IMR-90 (cell line): ENCODE measurements around the gene CCDC102A. TPM values are rescaled to one million over a fixed set of nuclear protein-coding genes. Genes with fewer than 3 reads are reported as not detected.

Source experiments
- ATAC-seq: fragments of 200-7000 bp; cut with Tn5 transposase; 2 replicates; pipeline ENCODE4 v1.9.1; 2020; ENCODE audit warnings: low read depth, mild to moderate bottlenecking, moderate library complexity
- BruUV-seq: library from RNA; stranded (reverse); fragments of 400-500 nt; replicated peaks from 2 replicates; lab custom pipeline; 2021; lab: Mats Ljungman, UMichigan
- CTCF ChIA-PET: fragments of 300-600 bp; formaldehyde crosslinking; extraction: SDS; loops from one replicate; lab custom pipeline; 2021; ENCODE audit warnings: antibody characterized with exemption; lab: Yijun Ruan, JAX
- POLR2A ChIA-PET: fragments of 300-600 bp; sonication (Branson Sonifier 250); formaldehyde crosslinking; loops from one replicate; lab custom pipeline; 2022; ENCODE audit warnings: antibody characterized with exemption; ENCODE audit not compliant: unreplicated experiment; lab: Charles Lee
- DNase-seq: peaks from one replicate; pipeline ENCODE4 v3.0.0; 2013
- H2AFZ ChIP-seq: replicated peaks from 2 replicates; pipeline ENCODE3; 2013; ENCODE audit warnings: low read length, mild to moderate bottlenecking; ENCODE audit not compliant: poor library complexity
- H2AK5ac ChIP-seq: 2 replicates; pipeline ENCODE4 v1.6.1; 2013; ENCODE audit warnings: low read depth, low read length, inconsistent platforms
- H2AK9ac ChIP-seq: replicated peaks from 2 replicates; pipeline ENCODE3; 2013; ENCODE audit warnings: mild to moderate bottlenecking, low read depth, low read length, moderate library complexity; ENCODE audit not compliant: poor library complexity
- H2BK120ac ChIP-seq: 2 replicates; pipeline ENCODE4 v1.6.1; 2013; ENCODE audit warnings: low read depth, low read length, inconsistent platforms
- H2BK15ac ChIP-seq: 3 replicates; pipeline ENCODE4 v1.6.1; 2013; ENCODE audit warnings: low read depth, low read length, inconsistent platforms
- H2BK20ac ChIP-seq: 2 replicates; pipeline ENCODE4 v1.6.1; 2013; ENCODE audit warnings: low read depth, mild to moderate bottlenecking, inconsistent platforms, low read length, moderate library complexity
- H2BK5ac ChIP-seq: 2 replicates; pipeline ENCODE4 v1.6.1; 2013; ENCODE audit warnings: mild to moderate bottlenecking, low read depth, low read length, inconsistent platforms; ENCODE audit not compliant: poor library complexity, severe bottlenecking
- H3K14ac ChIP-seq: replicated peaks from 2 replicates; pipeline ENCODE4 v1.6.1; 2013; ENCODE audit warnings: low read depth, low read length, inconsistent platforms
- H3K18ac ChIP-seq: 2 replicates; pipeline ENCODE4 v1.6.1; 2013; ENCODE audit warnings: low read depth, low read length, control low read depth
- H3K23ac ChIP-seq: 2 replicates; pipeline ENCODE4 v1.6.1; 2013; ENCODE audit warnings: low read depth, low read length, inconsistent platforms
- H3K27ac ChIP-seq: 2 replicates; pipeline ENCODE4 v1.5.1; 2013; ENCODE audit warnings: mild to moderate bottlenecking, control low read depth, low read length; ENCODE audit not compliant: insufficient read depth
- H3K27me3 ChIP-seq: 2 replicates; pipeline ENCODE4 v1.6.1; 2013; ENCODE audit warnings: low read length; ENCODE audit not compliant: control insufficient read depth, insufficient read depth
- H3K36me3 ChIP-seq: 2 replicates; pipeline ENCODE4 v1.6.1; 2013; ENCODE audit warnings: low read length, mixed read lengths; ENCODE audit not compliant: control insufficient read depth, insufficient read depth
- H3K4ac ChIP-seq: 2 replicates; pipeline ENCODE4 v1.6.1; 2013; ENCODE audit warnings: low read depth, low read length, inconsistent platforms
- H3K4me1 ChIP-seq: 2 replicates; pipeline ENCODE4 v1.6.1; 2013; ENCODE audit warnings: low read length, mixed read lengths; ENCODE audit not compliant: control insufficient read depth, insufficient read depth
- H3K4me2 ChIP-seq: 2 replicates; pipeline ENCODE4 v1.6.1; 2013; ENCODE audit warnings: low read depth, mild to moderate bottlenecking, control low read depth, low read length, moderate library complexity
- H3K4me3 ChIP-seq: 2 replicates; pipeline ENCODE4 v1.5.1; 2013; ENCODE audit warnings: low read depth, mild to moderate bottlenecking, control low read depth, low read length, moderate library complexity; ENCODE audit not compliant: insufficient read depth
- H3K56ac ChIP-seq: 2 replicates; pipeline ENCODE4 v1.6.1; 2013; ENCODE audit warnings: low read length, inconsistent platforms; ENCODE audit not compliant: insufficient read depth; ENCODE audit errors: extremely low read depth
- H3K79me1 ChIP-seq, 2 experiments: 2 replicates each; pipeline ENCODE4 v1.6.1; 2013; ENCODE audit warnings: low read length in 2 of 2, inconsistent platforms in 1 of 2, low read depth in 1 of 2
- H3K9ac ChIP-seq: 2 replicates; pipeline ENCODE4 v1.6.1; 2013; ENCODE audit warnings: low read depth, low read length, control low read depth
- H3K9me1 ChIP-seq: 2 replicates; pipeline ENCODE4 v1.6.1; 2013; ENCODE audit warnings: low read length, inconsistent platforms; ENCODE audit not compliant: insufficient read depth
- H3K9me3 ChIP-seq: 2 replicates; pipeline ENCODE4 v1.6.1; 2013; ENCODE audit warnings: low read length; ENCODE audit not compliant: control insufficient read depth, insufficient read depth
- H4K20me1 ChIP-seq: 2 replicates; pipeline ENCODE4 v1.6.1; 2013; ENCODE audit warnings: low read length, inconsistent platforms; ENCODE audit not compliant: insufficient read depth
- H4K5ac ChIP-seq: 2 replicates; pipeline ENCODE4 v1.6.1; 2013; ENCODE audit warnings: mild to moderate bottlenecking, low read depth, low read length, control low read depth
- H4K8ac ChIP-seq, 2 experiments: 2 replicates each; pipeline ENCODE4 v1.6.1; 2013; ENCODE audit warnings: low read depth in 2 of 2, low read length in 2 of 2, control low read depth in 1 of 2, inconsistent platforms in 1 of 2
- H4K91ac ChIP-seq: 2 replicates; pipeline ENCODE4 v1.6.1; 2013; ENCODE audit warnings: low read depth, low read length, inconsistent platforms; ENCODE audit not compliant: insufficient read depth
- CEBPB ChIP-seq: IDR thresholded peaks from 2 replicates; pipeline ENCODE4 v1.6.1; 2012; ENCODE audit warnings: low read depth, low read length, improper control_type of control experiment
- CHD1 ChIP-seq: IDR thresholded peaks from 2 replicates; pipeline ENCODE4 v1.6.1; 2012; ENCODE audit warnings: low read depth, low read length, improper control_type of control experiment
- CTCF ChIP-seq: conservative IDR thresholded peaks from 2 replicates; pipeline ENCODE4 v1.5.1; 2012; ENCODE audit warnings: mild to moderate bottlenecking, low read depth, low read length, improper control_type of control experiment
- ELK1 ChIP-seq: fragments of 150-350 bp; IDR thresholded peaks from 2 replicates; pipeline ENCODE4 v1.6.1; 2016; ENCODE audit warnings: low read depth, mild to moderate bottlenecking, low read length, moderate library complexity, borderline replicate concordance
- FOS ChIP-seq: fragments of 150-350 bp; IDR thresholded peaks from 2 replicates; pipeline ENCODE4 v1.6.1; 2016; ENCODE audit warnings: low read depth, low read length
- MAFK ChIP-seq: IDR thresholded peaks from 2 replicates; pipeline ENCODE4 v1.6.1; 2012; ENCODE audit warnings: low read depth, low read length, improper control_type of control experiment
- MAZ ChIP-seq: IDR thresholded peaks from 2 replicates; pipeline ENCODE4 v1.6.1; 2012; ENCODE audit warnings: low read depth, mild to moderate bottlenecking, low read length, improper control_type of control experiment, moderate library complexity, borderline replicate concordance
- MXI1 ChIP-seq: IDR thresholded peaks from 2 replicates; pipeline ENCODE4 v1.6.1; 2012; ENCODE audit warnings: low read depth, mild to moderate bottlenecking, low read length, moderate library complexity, borderline replicate concordance
- NFE2L2 ChIP-seq: fragments of 150-350 bp; IDR thresholded peaks from 2 replicates; pipeline ENCODE4 v1.6.1; 2016; ENCODE audit warnings: low read depth, mild to moderate bottlenecking, low read length
- POLR2A ChIP-seq: IDR thresholded peaks from 2 replicates; pipeline ENCODE4 v1.6.1; 2012; ENCODE audit warnings: mild to moderate bottlenecking, low read depth, low read length
- RAD21 ChIP-seq: IDR thresholded peaks from 2 replicates; pipeline ENCODE4 v1.6.1; 2012; ENCODE audit warnings: low read length, improper control_type of control experiment
- RCOR1 ChIP-seq: IDR thresholded peaks from 2 replicates; pipeline ENCODE4 v1.6.1; 2012; ENCODE audit warnings: mild to moderate bottlenecking, low read length, improper control_type of control experiment; ENCODE audit not compliant: insufficient replicate concordance
- RFX5 ChIP-seq: IDR thresholded peaks from 2 replicates; pipeline ENCODE4 v1.8.0; 2012; ENCODE audit warnings: low read depth, mild to moderate bottlenecking, low read length, moderate library complexity
- SMC3 ChIP-seq: fragments of 150-350 bp; IDR thresholded peaks from 2 replicates; pipeline ENCODE4 v1.6.1; 2016; ENCODE audit warnings: low read depth, mild to moderate bottlenecking, antibody characterized with exemption, low read length, moderate library complexity
- WGBS, 2 experiments: methylation state at CpG; one replicate each; pipeline versions ENCODE4 v1.1.5 to v1.1.7; 2013; ENCODE audit warnings: missing lambda C conversion rate in 2 of 2; ENCODE audit not compliant: insufficient read length in 1 of 2; ENCODE audit errors: extremely low coverage in 2 of 2; 5-methylcytosine and 5-hydroxymethylcytosine counted together
- dilution Hi-C: fragments of 300-500 bp; cut with HindIII; formaldehyde crosslinking; loops from one replicate; pipeline ENCODE4 v1.14.3; 2018; ENCODE audit warnings: low sequenced_read_pairs; ENCODE audit not compliant: unreplicated experiment
- in situ Hi-C: fragments of 300-500 bp; cut with MboI; formaldehyde crosslinking; loops from 3 replicates; pipeline ENCODE4 v1.14.3; 2019; ENCODE audit warnings: low sequenced_read_pairs, inconsistent platforms, mixed read lengths
- intact Hi-C: fragments of 100-400 bp; cut with micrococcal nuclease; formaldehyde crosslinking; loops from 2 replicates; pipeline ENCODE4 v1.10.0; 2022
- polyA plus RNA-seq, 3 experiments: library from polyadenylated mRNA; depleted of rRNA; stranded (reverse); fragments of >200 nt; gene quantifications; 2 replicates each; pipeline ENCODE4 v1.2.3, GENCODE V29; 2012; ENCODE audit warnings: low replicate concordance in 1 of 3
- total RNA-seq: library from RNA; depleted of rRNA; stranded (reverse); fragments of >200 nt; gene quantifications from 2 replicates; pipeline ENCODE4 v1.2.3, GENCODE V29; 2012

The CCDC102A gene
- total and polyA plus RNA-seq, 2 of the 4 experiments (the other 2 are of a cell fraction) = 5.4 to 8.5 TPM

GRCh38 chr16:57514791-57515600 is 21.4 kb downstream of the CCDC102A start:
- intact Hi-C loops = no loop called here
- H3K27ac ChIP-seq = no peak overlapping the region
- in situ Hi-C loops = no loop called here

More at GRCh38 chr16:57514791-57515600, 21.4 kb downstream of the CCDC102A start:
- Histone ChIP-seq H2BK20ac (no peak overlapping the region), H4K91ac (no peak overlapping the region), H3K4me2 (no peak overlapping the region), H3K36me3 (peaks cover 23% of the 10 kb centered on the region), H3K4me1 (no peaks in the 10 kb centered on the region), H3K79me1 (no peaks in the 10 kb centered on the region), H2AK9ac (no peak overlapping the region), H3K4me3 (no peak overlapping the region), H3K23ac (no peak overlapping the region), H4K5ac (no peak overlapping the region), H3K56ac (no peak overlapping the region), H3K14ac (no peak overlapping the region), H4K8ac (no peak overlapping the region), H3K27me3 (no peaks in the 10 kb centered on the region; the same call in 1 of the 2 replicates), H3K4ac (no peak overlapping the region), H4K20me1 (no peaks in the 10 kb centered on the region), H2BK120ac (no peak overlapping the region), H3K9me3 (no peaks in the 10 kb centered on the region), H2AK5ac (no peak overlapping the region), H3K9ac (no peak overlapping the region), H2BK5ac (no peak overlapping the region), H3K18ac (no peak overlapping the region), H2AFZ (no peak overlapping the region), H3K9me1 (peaks cover 6% of the 10 kb centered on the region; the same call in 1 of the 2 replicates), H2BK15ac (no peak overlapping the region)
- no peak for DNase-seq
- BruUV-seq = no TSS peak
- ChIA-PET POLR2A (no interaction called here), CTCF (interaction anchor here (0.5 kb wide), 1 partner anchor 351 kb away, joined by 3 read pairs; no protein-coding TSS in a partner anchor)
- 87% methylated on average over 15 of the region's 23 CpGs; no CpG with 5 or more reads in 1 of the 2 experiments for WGBS, 2 experiments
- TF ChIP-seq RCOR1 = no peak
- TF ChIP-seq NFE2L2 = no peak
- TF ChIP-seq ELK1 = no peak
- TF ChIP-seq MAFK = no peak
- TF ChIP-seq CEBPB = no peak
- TF ChIP-seq FOS = no peak
- no peak for TF ChIP-seq CTCF
- no peak for TF ChIP-seq POLR2A
- TF ChIP-seq MXI1 = no peak
- TF ChIP-seq SMC3 = no peak
- no peak for TF ChIP-seq CHD1
- TF ChIP-seq RAD21 = no peak
- TF ChIP-seq MAZ = no peak
- no peak for TF ChIP-seq RFX5
- dilution Hi-C loops = no loop called here
- no peak for ATAC-seq
